HG02642 (cell line): ENCODE results near the gene LYAR.

Source experiments
- ATAC-seq: cut with Tn5 transposase; IDR thresholded peaks from one replicate; pipeline ENCODE4 v1.9.1; 2021; ENCODE audit warnings: mild to moderate bottlenecking; ENCODE audit not compliant: unreplicated experiment, poor library complexity

The LYAR gene

GRCh38 chr4:4289941-4290850, at the start of gene LYAR, which contains the start of gene ZBTB49:
LYAR (minus strand) TSS chr4:4290154; CDS start chr4:4283742, 6,412 bp downstream.
ZBTB49 (plus strand) TSS chr4:4290251; CDS start chr4:4299946, 9,695 bp downstream.
- ATAC-seq, result peak; percentile 91

GRCh38 chr4:4339504-4340085, 49.6 kb upstream of the LYAR start:
- no peak for ATAC-seq

DNA sequence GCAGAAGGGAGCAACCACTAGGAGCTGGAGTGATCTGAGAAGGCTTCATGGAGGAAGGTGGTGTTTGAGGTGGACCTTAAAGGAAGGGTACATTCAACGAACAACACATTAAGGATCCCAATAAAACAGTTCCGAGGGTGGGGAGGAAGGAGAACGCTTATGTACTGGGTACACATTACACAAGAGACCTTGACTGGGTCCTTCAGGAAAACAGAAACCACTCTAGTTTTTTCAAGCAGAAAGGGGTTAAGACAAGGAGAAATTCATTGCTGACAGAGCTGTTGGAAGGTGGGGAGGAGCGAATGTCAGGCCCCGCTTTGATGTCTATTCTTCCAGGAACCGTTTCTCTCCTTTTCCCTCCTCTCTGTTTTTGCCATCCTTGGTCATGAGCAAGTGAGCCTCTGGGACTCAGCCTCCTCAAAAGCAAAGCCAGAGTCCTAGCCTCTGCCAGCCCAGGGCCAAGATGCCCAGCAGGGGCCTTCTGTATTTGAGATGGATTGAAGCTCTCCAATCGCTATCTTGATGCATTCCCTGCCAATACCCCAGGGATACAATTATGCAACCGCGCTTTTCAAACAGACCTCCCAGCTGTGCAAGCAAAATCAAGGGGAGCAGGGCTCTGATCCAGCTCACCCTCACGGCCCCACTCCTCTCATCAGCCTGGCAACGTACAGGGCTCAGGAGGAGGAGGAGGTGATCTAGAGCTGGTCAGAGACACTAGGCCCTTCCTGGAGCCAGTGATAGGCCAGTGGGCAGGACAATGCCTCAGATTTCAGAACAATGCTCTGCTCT, 48.5 kb upstream of the LYAR start:
- no peak for ATAC-seq

DNA sequence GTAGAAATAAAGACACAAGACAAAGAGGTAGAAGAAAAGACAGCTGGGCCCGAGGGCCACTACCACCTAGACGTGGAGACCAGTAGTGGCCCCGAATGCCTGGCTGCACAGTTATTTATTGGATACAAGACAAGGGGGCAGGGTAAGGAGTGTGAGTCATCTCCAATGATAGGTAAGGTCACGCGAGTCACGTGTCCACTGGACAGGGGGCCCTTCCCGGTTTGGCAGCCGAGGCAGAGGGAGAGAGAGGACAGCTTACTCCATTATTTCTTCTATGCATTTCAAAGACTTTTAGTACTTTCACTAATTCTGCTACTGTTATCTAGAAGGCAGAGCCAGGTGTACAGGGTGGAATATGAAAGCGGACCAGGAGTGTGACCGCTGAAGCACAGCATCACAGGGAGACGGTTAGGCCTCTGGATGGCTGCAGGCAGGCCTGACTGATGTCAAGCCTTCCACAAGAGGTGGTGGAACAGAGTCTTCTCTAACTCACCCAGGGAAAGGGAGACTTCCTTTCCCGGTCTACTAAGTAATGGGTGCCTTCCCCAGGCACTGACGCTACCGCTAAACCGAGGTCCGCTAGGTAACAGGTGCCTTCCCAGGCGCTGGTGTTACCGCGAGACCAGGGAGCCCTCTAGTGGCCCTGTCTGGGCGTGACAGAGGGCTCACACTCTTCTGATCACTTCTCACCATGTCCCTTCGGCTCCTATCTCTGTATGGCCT, 45.0 kb upstream of the LYAR start:
- ATAC-seq, result no peak

- ATAC-seq, result no peak
Measured at GRCh38 chr4:4333265-4333706, 43.3 kb upstream of the LYAR start.

- ATAC-seq, result no peak
Measured at GRCh38 chr4:4332529-4332928, 42.6 kb upstream of the LYAR start.

GRCh38 chr4:4330794-4331193, 40.8 kb upstream of the LYAR start:
- no peak for ATAC-seq

DNA sequence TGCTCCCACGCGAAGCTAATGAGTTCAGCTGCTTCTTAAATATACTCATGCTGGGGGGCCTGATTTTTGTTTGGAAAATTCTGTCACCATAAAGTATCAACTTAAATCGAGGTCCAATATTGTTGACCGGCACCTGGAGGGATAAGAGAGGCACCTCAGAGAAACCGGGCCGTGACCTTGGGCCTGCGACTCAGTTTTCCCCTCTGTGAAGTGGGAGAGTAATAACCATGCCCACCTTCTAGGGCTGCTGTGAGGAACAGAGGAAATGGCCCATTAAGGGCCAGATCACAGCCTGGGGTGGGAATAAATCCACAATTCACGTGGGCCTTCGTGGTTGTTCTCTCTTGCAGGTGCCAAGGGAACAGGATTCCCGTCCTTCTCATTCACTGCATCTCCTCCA, 39.5 kb upstream of the LYAR start:
- no peak for ATAC-seq

- ATAC-seq, result no peak
Measured at GRCh38 chr4:4328840-4329239, 38.9 kb upstream of the LYAR start.

DNA sequence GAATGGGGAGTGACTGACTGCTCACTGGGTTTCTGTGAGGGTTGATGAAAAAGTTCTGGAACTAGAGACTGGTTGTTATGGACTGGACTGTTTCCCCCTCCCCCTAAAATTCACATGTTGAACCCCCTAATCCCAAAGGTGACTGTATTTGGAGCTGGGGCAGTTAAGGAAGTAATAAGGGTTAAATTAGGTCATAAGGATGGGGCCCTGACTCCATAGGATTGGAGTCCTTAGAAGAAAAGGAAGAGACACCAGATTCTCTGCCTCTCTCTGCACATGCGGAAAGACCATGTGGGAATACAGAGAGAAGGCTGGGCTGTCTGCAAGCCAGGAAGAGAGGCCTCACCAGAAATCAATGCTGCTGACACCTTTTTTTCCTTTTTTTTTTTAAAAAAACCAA, 38.3 kb upstream of the LYAR start:
- no peak for ATAC-seq

DNA sequence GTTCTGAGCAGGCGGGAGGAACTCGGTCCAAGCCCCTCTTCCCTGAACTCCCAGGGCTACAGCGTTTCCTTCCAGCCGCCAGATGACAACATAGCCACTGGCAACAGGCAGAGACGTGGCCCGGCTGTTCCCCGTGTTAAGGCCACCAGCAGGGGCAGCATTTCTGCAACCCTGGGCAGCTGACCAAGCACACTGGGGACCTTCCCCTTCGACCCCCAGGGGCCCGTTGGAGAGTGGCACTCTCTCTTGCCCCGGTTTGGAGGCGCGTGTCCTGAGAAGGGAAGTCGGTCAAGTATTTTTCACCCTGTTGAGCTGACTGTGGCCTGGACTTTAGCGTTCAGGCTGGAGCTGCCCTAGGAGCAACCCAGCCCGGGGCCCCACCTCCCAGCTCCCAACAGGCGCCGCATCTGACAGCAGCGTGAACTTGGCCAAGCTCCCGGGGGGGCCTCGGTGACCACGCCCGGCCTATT, 37.7 kb upstream of the LYAR start:
- ATAC-seq, result no peak

- no peak for ATAC-seq
Measured at GRCh38 chr4:4326166-4326565, 36.2 kb upstream of the LYAR start.

GRCh38 chr4:4325321-4325720, 35.4 kb upstream of the LYAR start:
- no peak for ATAC-seq

DNA sequence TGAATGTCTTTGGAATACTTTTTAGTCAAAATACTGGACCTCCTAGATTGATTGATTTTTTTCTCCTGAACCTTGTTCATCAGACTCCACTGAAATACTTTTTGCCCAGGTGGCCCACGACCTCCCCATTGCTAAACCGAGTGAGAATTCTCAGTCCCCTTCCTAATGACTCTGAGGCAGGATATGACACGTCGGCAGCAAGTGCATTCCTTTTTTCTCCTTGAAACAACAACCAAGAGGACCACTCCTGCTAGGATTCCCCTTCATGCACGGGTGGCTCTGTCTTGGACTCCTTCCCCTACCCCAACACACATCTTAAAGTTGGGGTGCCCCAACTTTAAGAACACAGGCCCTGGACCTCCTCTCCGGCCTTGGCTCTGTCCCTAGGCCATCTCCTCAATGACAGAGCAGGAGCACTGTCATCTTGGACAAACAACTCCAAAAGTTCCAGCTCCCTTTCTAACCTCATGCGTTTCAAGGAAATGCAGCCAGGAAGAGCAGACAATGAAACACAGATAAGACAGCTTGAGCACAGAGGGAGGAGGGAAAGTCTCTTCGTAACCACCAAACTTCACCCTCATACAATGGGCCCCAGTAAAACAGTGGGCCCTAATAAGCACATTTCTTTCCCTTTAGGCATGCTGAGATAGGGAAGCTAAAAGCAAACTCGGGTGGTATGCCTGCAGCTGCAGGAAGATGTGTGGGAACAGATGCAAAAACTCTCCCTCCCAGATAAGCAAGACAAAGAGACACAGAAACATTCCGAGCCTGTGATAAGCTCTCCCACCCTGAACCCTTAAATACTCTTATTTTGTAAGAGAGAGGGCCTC, 34.0 kb upstream of the LYAR start:
- ATAC-seq, result no peak

GRCh38 chr4:4321951-4322688, 32.2 kb upstream of the LYAR start:
- ATAC-seq, result no peak

GRCh38 chr4:4320951-4321714, 31.2 kb upstream of the LYAR start:
- ATAC-seq, result no peak

- ATAC-seq, result no peak
Measured at GRCh38 chr4:4320528-4320927, 30.6 kb upstream of the LYAR start.
